Endothelial cell of umbilical vein (primary cell): ENCODE measurements around the gene GON4L. TPM values are rescaled to one million over a fixed set of nuclear protein-coding genes. Genes with fewer than 3 reads are reported as not detected.

ENCODE experiments used
- BruUV-seq: library from RNA; stranded (reverse); fragments of 400-500 nt; replicated peaks from 2 replicates; lab custom pipeline; 2021; lab: Mats Ljungman, UMichigan
- CTCF ChIA-PET: fragments of 300-600, 350-600 bp; sonication (Branson Sonifier 250); formaldehyde crosslinking; loops from one replicate; lab custom pipeline; 2021; ENCODE audit warnings: antibody characterized with exemption, inconsistent platforms; lab: Charles Lee
- POLR2A ChIA-PET: fragments of 300-600, 350-600 bp; sonication (Branson Sonifier 250); formaldehyde crosslinking; loops from one replicate; lab custom pipeline; 2021; ENCODE audit warnings: antibody characterized with exemption, inconsistent platforms; lab: Charles Lee
- DNase-seq: peaks from one replicate; pipeline ENCODE4 v3.0.0-alpha.2; 2011; ENCODE audit warnings: low read depth, low spot score
- FAIRE-seq: peaks from 2 replicates; lab custom pipeline; 2011; peaks lifted over from hg19 to GRCh38; lab: Jason Lieb, UNC
- H2AFZ ChIP-seq: 2 replicates; pipeline ENCODE4 v1.6.0; 2012; ENCODE audit warnings: low read depth, low read length, control low read depth, inconsistent platforms
- H3K27ac ChIP-seq: 2 replicates; pipeline ENCODE4 v1.5.1; 2011; ENCODE audit warnings: low read depth, mild to moderate bottlenecking, control low read depth, low read length, moderate library complexity; ENCODE audit not compliant: insufficient read depth
- H3K27me3 ChIP-seq, 2 experiments: 2 replicates each; pipeline versions ENCODE4 v1.6.0 to v1.6.1; 2011; ENCODE audit warnings: low read length in 2 of 2, mixed read lengths in 1 of 2; ENCODE audit not compliant: control insufficient read depth in 2 of 2, insufficient read depth in 2 of 2
- H3K36me3 ChIP-seq, 2 experiments: 2 replicates in 1 of 2; 3 replicates in 1 of 2; pipeline ENCODE4 v1.5.1; 2011; ENCODE audit warnings: low read length in 2 of 2, mild to moderate bottlenecking in 1 of 2, moderate library complexity in 1 of 2; ENCODE audit not compliant: control insufficient read depth in 2 of 2, insufficient read depth in 2 of 2; ENCODE audit errors: extremely low read depth in 1 of 2
- H3K4me1 ChIP-seq: 3 replicates; pipeline ENCODE4 v1.5.1; 2011; ENCODE audit warnings: mild to moderate bottlenecking, low read length; ENCODE audit not compliant: control insufficient read depth, insufficient read depth; ENCODE audit errors: extremely low read depth
- H3K4me2 ChIP-seq: 2 replicates; pipeline ENCODE4 v1.6.1; 2011; ENCODE audit warnings: low read length, control low read depth, mixed read lengths; ENCODE audit not compliant: insufficient read depth
- H3K4me3 ChIP-seq, 3 experiments: fragments of 200-600 bp in 1 of 3; sonication (generic), shearing (Covaris generic) in 1 of 3; replicated peaks in 1 of 3; 2 replicates each; pipeline ENCODE4 v1.5.1; 2011 to 2016; ENCODE audit warnings: control low read depth in 3 of 3, low read length in 3 of 3, mild to moderate bottlenecking in 2 of 3, inconsistent platforms in 1 of 3, low read depth in 1 of 3, moderate library complexity in 1 of 3; ENCODE audit not compliant: insufficient read depth in 1 of 3
- H3K79me2 ChIP-seq: 2 replicates; pipeline ENCODE4 v1.6.0; 2012; ENCODE audit warnings: low read length, inconsistent platforms; ENCODE audit not compliant: control insufficient read depth, insufficient read depth
- H3K9ac ChIP-seq: replicated peaks from 2 replicates; pipeline ENCODE3; 2011; ENCODE audit warnings: low read length, control low read depth; ENCODE audit not compliant: insufficient read depth; ENCODE audit errors: extremely low read depth
- H3K9me1 ChIP-seq: replicated peaks from 3 replicates; pipeline ENCODE4 v1.6.0; 2011; ENCODE audit warnings: mild to moderate bottlenecking, low read length; ENCODE audit not compliant: control insufficient read depth, insufficient read depth; ENCODE audit errors: extremely low read depth
- H3K9me3 ChIP-seq: replicated peaks from 2 replicates; pipeline ENCODE4 v1.5.1; 2012; ENCODE audit warnings: low read length, inconsistent platforms; ENCODE audit not compliant: control insufficient read depth, insufficient read depth
- H4K20me1 ChIP-seq: replicated peaks from 2 replicates; pipeline ENCODE3; 2011; ENCODE audit warnings: mild to moderate bottlenecking, low read length; ENCODE audit not compliant: control insufficient read depth, insufficient read depth; ENCODE audit errors: extremely low read depth
- CTCF ChIP-seq, 2 donors: IDR thresholded peaks; 1 replicate in 1 of 2; 2 replicates in 1 of 2; pipeline ENCODE4 v1.5.1; 2011; ENCODE audit warnings: low read length in 2 of 2, mild to moderate bottlenecking in 2 of 2, moderate library complexity in 2 of 2, control low read depth in 1 of 2, inconsistent platforms in 1 of 2, low read depth in 1 of 2; ENCODE audit not compliant: insufficient read depth in 1 of 2; ENCODE audit errors: extremely low read depth in 1 of 2
- GATA2 ChIP-seq: IDR thresholded peaks from 2 replicates; pipeline ENCODE4 v1.7.0; 2011; ENCODE audit warnings: low read depth, mild to moderate bottlenecking, moderate library complexity, mixed read lengths, low read length; ENCODE audit not compliant: insufficient read length, insufficient read depth
- JUN ChIP-seq: IDR thresholded peaks from 2 replicates; pipeline ENCODE4 v1.6.1; 2011; ENCODE audit warnings: borderline replicate concordance, low read depth; ENCODE audit not compliant: insufficient read length, insufficient read depth
- MAX ChIP-seq: IDR thresholded peaks from 2 replicates; pipeline ENCODE4 v1.6.1; 2011; ENCODE audit not compliant: insufficient read depth, insufficient read length
- MYC ChIP-seq: IDR thresholded peaks from one replicate; pipeline ENCODE4 v1.6.1; 2011; ENCODE audit warnings: mild to moderate bottlenecking, low read depth, low read length
- POLR2A ChIP-seq: IDR thresholded peaks from 2 replicates; pipeline ENCODE4 v1.6.1; 2012; ENCODE audit warnings: low read depth, mild to moderate bottlenecking, control low read depth, low read length
- POLR2AphosphoS5 ChIP-seq: IDR thresholded peaks from 2 replicates; pipeline ENCODE4 v1.6.1; 2012; ENCODE audit warnings: low read depth, mild to moderate bottlenecking, control low read depth, low read length, moderate library complexity; ENCODE audit not compliant: insufficient read depth
- dilution Hi-C: fragments of 300-500 bp; cut with MboI; formaldehyde crosslinking; loops from one replicate; pipeline ENCODE4 v1.15.0; 2019; ENCODE audit warnings: low sequenced_read_pairs; ENCODE audit not compliant: extremely low pct_ligation_motif_present
- intact Hi-C: fragments of 100-400 bp; cut with micrococcal nuclease; formaldehyde crosslinking; loops from one replicate; pipeline ENCODE4 v1.10.0; 2022
- polyA plus RNA-seq, 4 experiments: library from polyadenylated mRNA; depleted of rRNA in 3 of 4; stranded (reverse) in 3 of 4; unstranded in 1 of 4; fragments of >200 nt; gene quantifications; 2 replicates each; pipeline versions ENCODE4 v1.2.1 to v1.2.3, GENCODE V29; 2011 to 2012; ENCODE audit warnings: missing spikeins in 1 of 4
- total RNA-seq: library from RNA; stranded (reverse); gene quantifications from 2 replicates; pipeline ENCODE4 v1.2.3, GENCODE V29; 2021

GON4L gene
- total and polyA plus RNA-seq, 2 donors (not counting 3 experiments of a cell fraction or from before 2014, with no cell fraction given): 30.5 to 58.7 TPM

GRCh38 chr1:155859234-155859829, 2.3 kb upstream of the GON4L start, which contains the start of gene SYT11:
Gene SYT11 (plus strand): TSS chr1:155859567. CDS start chr1:155859762, 195 bp downstream.
- TF ChIP-seq POLR2AphosphoS5 (no peak), MAX (no peak), CTCF (IDR thresholded peaks at IDR 0.05; ENCODE audit: extremely low read depth in 1 of 2, insufficient read depth in 1 of 2, low read depth in 1 of 2, low read length in 2 of 2) (no peak), GATA2 (no peak), POLR2A (no peak), JUN (no peak), MYC (no peak)
- DNase-seq (peak; percentile 95), FAIRE-seq (peak; percentile 99)
- H3K27ac ChIP-seq: peak within 1 kb of the TSS; percentile 95
- H4K20me1 ChIP-seq: no peaks in the 10 kb centered on the region
- H3K9me3 ChIP-seq: no peaks in the 10 kb centered on the region
- no TSS peak for BruUV-seq
- H3K9ac ChIP-seq: peak within 1 kb of the TSS; percentile 98
- dilution Hi-C loops (no loop called here), intact Hi-C loops (loop anchor here (1.0 to 10.0 kb wide), 3 partner anchors 51 to 175 kb away; partner anchors contain the start of genes DAP3, KHDC4 and YY1AP1)
- ChIA-PET POLR2A (interaction anchor here (1.2 to 2.9 kb wide), 3 partner anchors 10 to 34 kb away, joined by 3 to 14 read pairs (median 4); no protein-coding TSS in a partner anchor), CTCF (interaction anchor here (0.6 to 3.5 kb wide), 5 partner anchors 8 to 207 kb away, joined by 3 to 11 read pairs (median 5); no protein-coding TSS in a partner anchor)
- H3K4me3 ChIP-seq: peak within 1 kb of the TSS; percentile 52 to 79 (median 54)
- H3K9me1 ChIP-seq: no peaks in the 10 kb centered on the region
- H3K36me3 ChIP-seq: peaks cover under 1 to 2% of the 10 kb centered on the region in 2 experiments
- peak within 1 kb of the TSS; percentile 94 for H3K4me2 ChIP-seq
- H3K27me3 ChIP-seq: no peaks in the 10 kb centered on the region
- peaks cover 21% of the 10 kb centered on the region for H3K4me1 ChIP-seq
- peak within 1 kb of the TSS; percentile 41 for H2AFZ ChIP-seq
- H3K79me2 ChIP-seq: peaks cover 20% of the 10 kb centered on the region
